ENCODE data around the gene TLR3.

DNA sequence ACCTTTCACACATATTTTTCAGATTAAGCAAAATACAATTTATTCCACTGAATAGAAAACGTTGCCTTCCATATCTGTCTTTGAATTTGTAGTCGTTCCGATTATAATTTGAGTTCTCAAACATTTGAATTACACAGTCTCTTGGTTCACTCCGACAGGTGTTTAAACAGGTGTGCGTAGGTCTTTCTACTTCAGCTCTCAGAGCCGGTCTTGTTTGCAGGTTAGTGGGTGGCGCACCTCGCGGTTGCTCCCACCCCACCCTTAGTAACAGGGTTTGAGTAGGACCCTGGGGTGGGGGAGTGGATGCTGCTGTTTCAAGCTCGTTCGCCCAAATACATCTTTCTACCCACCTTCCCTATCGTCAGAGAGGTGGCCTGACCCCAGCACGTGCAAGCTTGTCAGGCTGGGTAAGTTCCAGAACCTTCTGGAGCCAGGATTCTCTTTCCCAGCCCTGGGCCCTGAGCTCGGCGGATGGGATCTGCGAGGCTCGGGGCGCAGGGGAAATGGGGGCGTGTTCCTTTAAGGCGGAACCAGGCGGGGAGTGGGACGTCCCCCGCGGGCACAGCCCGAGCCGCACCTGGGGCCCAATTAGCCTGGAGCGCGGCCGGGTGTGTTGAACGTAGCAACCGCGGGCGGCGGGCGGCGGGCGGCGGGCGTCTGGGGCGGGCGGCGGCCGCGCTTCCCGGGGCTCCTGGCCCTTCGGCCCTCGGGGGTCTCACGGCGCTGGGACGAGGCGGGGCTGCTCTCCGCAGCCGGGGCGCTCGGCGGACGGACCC is 35.3 kb downstream of the TLR3 start, which contains the start of gene FAM149A:
- TF ChIP-seq, protein P1, sequence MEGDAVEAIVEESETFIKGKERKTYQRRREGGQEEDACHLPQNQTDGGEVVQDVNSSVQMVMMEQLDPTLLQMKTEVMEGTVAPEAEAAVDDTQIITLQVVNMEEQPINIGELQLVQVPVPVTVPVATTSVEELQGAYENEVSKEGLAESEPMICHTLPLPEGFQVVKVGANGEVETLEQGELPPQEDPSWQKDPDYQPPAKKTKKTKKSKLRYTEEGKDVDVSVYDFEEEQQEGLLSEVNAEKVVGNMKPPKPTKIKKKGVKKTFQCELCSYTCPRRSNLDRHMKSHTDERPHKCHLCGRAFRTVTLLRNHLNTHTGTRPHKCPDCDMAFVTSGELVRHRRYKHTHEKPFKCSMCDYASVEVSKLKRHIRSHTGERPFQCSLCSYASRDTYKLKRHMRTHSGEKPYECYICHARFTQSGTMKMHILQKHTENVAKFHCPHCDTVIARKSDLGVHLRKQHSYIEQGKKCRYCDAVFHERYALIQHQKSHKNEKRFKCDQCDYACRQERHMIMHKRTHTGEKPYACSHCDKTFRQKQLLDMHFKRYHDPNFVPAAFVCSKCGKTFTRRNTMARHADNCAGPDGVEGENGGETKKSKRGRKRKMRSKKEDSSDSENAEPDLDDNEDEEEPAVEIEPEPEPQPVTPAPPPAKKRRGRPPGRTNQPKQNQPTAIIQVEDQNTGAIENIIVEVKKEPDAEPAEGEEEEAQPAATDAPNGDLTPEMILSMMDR (IDR thresholded peaks at IDR 0.05; ENCODE audit: low read depth, low read length), result no peak
- no peak for TF ChIP-seq POLR2A (IDR thresholded peaks at IDR 0.05; ENCODE audit: extremely low read depth, insufficient read length)

Data from NB4 (cell line).